ENCODE results near the gene CENPP. TPM values are rescaled to one million over a fixed set of nuclear protein-coding genes. Genes with fewer than 3 reads are reported as not detected.

CENPP gene
- polyA plus RNA-seq, 1 donor: 8.8 TPM

- no peak for DNase-seq
Observed at GRCh38 chr9:92507005-92507404, 181.3 kb downstream of the CENPP start.

GRCh38 chr9:92507496-92507895 lies 181.7 kb downstream of the CENPP start:
- no peak for DNase-seq

DNA sequence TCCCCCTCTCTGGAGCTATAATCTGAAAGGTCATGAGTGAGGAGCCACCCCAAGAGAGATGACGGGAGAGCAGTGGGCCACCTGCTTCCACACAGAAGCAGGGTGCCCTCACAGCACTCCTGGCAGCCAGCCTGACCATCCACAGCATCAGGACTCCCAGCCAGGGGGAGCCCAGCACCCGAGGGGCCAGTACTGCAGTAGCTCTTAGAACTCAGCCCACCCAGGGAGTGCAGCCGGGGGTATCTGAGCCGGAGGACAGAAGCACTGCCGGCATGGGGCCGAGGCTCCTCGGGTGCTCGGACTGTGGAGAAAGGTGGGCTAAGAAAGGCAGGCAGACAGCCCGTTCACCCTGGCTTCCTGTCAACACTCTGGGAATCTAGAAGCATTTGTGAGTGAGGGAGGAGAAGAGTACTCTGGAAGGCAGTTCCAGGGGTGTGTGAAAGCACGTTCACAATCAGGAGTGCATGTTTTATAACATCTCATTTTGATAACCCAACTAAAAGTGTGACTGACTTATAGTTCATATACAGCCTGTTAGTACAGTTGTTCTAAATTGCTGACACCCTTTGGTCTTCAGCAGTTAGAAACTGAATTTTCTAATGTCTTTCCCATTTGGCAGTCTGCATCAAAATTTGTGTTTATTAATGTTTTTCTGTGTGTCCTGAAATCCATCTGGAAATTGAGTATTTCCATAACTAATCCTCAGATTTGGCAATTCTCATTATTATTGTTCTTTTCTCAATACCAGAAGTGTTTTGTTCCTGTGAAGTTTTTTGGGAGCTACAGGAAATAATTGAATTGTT lies 182.5 kb downstream of the CENPP start:
- no peak for DNase-seq

DNA sequence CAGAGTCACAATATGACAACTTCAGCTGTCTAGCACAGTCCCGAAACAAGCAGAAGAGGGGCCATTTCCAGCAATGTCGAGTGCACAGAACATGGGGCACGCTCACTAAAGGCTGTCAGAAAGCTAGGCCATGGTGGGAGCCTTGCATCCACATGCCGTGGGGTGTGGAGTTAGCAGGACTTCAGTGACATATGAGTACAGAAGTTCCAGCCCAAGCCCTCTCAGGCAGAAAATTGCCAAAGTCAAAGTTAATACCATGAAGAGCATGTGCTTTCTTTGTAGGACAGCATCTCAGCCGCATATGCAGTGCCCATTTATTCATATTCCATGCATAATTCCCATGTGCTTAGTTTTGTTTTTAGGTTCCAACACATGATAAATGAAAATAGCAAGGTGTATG lies 183.3 kb downstream of the CENPP start:
- DNase-seq: no peak

GRCh38 chr9:92510747-92511146 lies 185.0 kb downstream of the CENPP start:
- no peak for DNase-seq

DNA sequence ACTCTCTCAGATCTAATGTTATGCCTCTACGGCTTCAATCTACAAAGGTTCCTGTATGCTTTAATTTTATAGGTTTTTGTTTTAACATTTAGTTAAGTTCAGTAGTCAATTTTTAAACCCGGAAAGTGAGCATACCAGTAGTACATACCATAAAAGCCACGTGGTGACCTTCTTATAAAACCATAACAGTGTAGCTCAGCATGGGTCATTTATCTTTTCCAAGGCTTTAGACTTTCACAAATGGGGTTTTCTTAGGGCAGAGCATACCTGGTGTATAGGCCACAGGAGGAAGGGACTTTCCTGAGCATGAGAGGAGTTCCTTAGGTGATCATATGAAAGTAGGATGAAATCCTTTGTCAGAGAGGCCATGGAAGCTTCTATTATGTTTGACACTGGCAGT lies 186.9 kb downstream of the CENPP start:
- no peak for DNase-seq

- no peak for DNase-seq
Observed at GRCh38 chr9:92513349-92513748, 187.6 kb downstream of the CENPP start.

DNA sequence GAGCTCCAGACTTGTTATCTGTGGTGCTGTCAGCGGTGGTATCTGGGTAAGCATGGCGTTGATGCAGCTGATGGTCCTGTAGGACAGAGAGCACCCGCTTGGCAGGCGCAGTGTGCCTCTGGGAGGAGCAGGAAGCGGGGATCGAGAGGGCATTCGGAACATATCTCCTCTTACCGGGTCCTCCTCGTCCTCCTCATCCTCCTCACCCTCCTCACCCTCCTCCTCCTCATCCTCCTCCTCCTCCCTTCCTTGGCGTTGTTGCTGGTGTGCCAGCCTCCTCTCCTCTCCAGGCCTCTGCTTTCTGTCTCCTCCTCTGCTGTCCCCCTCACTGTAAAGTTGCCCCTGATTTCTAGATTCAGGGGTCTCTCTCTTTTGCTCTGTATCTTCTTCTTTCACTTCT lies 188.9 kb downstream of the CENPP start:
- no peak for DNase-seq

DNA sequence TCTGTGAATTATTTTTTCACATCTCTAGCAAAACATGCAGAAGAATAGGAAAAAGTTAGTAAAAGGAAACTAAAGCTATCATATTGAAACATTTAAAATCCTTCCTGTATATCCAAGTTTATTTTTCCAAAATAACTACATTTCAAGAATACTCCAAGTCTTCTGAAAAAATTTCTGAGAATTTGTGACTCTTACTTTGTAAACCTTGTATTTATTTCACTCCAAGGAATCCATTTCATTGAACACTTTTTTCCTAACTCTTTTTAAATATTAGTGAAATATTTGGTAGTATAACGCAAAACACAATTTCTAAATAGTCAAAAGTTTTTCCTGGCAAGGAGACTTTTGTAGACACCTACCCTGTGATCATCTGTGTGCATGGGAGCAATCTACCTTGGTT lies 190.8 kb downstream of the CENPP start:
- DNase-seq: no peak

DNA sequence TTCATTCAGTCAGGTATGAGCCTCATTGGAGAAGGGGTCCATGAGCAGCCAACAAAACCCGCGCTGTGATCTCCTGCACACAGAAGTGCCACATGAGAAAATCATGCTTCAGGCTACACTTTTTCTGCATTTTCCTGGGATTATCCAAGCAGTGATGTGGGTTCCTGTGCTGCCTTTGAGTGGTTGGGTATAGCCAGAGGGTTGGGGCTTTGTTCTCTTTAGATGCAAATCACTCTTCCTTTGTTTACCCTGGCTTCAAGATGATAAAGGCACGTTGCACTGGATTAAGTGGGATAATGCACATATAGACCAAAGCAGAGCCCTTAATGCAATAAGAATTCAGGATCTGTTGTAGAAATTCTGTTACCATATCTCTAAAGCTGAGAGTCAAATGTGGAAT lies 191.3 kb downstream of the CENPP start:
- no peak for DNase-seq

GRCh38 chr9:92518199-92518598 lies 192.4 kb downstream of the CENPP start:
- no peak for DNase-seq

GRCh38 chr9:92520837-92521236 lies 195.1 kb downstream of the CENPP start:
- no peak for DNase-seq

DNA sequence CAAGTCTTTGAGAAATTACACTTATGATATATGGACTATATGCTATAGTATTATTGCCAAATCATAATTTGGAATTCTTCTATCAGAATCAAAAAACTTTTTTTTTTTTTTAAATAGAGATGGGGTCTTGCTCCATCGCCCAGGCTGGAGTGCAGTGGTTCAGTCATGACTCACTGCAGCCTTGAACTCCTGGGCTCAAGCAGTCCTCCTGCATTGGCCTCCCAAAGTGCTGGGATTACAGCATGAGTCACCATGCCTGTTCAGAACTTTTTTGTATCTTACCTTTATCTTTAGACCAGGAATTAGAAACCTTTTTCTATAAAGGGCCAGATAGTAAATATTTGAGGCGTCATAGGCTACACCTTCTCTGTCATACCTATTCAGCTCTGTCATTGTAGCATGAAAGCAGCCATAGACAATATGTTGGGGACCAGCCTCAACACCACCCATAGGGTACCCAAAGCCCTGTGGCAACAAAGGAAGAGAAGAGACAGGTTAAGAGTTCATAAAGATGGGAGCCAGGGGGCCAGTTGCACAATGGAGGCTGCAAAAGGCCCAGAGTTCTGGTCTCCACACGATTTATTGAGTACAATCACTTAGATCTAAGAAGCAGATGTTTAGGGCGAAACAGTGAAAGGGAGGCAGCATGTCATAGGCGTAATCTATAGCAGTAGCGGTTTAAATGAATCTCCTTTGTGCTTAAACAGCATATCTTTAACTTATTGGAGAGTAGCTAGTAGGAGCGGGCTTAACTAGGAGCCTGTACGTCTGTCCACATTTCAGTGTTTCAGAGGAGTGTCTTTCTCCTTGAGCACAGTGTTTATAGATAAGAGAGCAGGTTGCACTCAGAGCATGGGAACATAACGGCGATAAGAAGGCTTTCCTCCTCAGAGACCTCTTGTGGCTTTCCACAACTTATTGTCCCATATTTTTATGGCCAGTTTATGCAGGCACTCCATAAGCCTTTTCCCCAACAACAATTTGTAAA lies 197.5 kb downstream of the CENPP start:
- DNase-seq: no peak

GRCh38 chr9:92524881-92525280 lies 199.1 kb downstream of the CENPP start:
- no peak for DNase-seq

GRCh38 chr9:92525306-92525705 lies 199.6 kb downstream of the CENPP start:
- no peak for DNase-seq

GRCh38 chr9:92527291-92527828 lies 201.6 kb downstream of the CENPP start:
- no peak for DNase-seq

DNA sequence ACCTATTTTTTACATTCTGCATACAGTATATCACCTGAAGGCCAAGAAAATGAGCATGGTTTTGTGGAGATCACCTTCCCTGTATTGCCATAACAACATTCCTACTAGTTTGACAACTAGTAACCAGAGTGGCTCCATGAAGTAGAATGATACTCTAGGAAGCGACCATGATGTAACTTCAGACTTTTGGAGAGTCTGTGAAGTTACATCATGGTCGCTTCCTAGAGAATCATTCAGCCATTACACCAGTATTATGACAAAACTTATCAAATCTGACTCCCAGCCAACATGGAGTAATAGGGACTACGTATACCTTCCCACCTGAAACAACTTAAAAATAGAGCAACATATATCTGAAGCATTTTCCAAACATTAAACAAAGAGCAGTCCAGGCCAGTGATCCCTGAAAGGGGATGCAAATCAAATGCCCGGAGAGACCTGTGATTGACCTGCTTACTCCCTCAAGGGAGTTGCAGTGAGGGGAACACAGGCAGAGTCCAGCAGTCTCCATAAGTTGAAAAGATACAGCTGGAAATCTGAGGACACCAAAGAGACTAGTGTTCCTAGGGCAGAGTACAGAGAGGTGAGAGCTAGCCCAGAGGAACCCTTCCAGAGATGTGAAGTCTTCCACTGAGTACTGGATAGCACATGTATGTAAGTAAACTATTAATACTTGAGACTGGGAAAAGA lies 202.2 kb downstream of the CENPP start:
- peak; percentile 49 for DNase-seq

DNA sequence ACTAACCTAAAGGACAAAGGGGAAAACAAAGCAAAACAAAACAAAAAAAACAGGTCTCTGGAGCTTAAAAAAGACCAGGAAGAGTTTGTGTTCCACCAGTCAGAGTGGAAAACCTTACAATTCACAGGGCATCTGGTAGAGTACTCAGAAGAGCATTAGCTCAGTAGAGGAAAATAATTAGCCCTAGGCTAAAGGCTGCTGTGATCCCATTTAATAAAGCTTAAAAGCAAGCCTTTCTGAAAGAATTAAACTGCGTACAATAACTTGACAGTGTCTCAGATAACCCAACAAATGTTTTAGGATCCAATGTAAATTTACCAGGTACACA lies 202.7 kb downstream of the CENPP start:
- DNase-seq: no peak

DNA sequence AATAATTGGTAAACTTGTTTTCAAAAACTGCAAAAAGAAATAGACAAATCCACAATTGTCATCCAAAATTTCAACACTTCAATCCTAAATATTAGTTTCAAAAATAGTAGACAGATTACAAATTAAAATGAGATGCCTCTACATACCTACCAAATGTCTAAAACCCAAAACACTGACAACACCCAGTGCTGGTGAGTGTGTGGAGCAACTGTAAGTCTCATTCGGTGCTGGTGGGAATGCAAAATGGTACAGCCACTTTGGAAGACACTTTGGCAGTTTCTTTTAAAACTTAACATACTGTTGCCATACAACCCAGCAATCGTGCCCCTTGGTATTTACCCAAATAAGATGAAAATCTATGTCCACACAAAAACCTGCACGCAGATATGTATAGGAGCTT lies 203.4 kb downstream of the CENPP start:
- DNase-seq: no peak

DNA sequence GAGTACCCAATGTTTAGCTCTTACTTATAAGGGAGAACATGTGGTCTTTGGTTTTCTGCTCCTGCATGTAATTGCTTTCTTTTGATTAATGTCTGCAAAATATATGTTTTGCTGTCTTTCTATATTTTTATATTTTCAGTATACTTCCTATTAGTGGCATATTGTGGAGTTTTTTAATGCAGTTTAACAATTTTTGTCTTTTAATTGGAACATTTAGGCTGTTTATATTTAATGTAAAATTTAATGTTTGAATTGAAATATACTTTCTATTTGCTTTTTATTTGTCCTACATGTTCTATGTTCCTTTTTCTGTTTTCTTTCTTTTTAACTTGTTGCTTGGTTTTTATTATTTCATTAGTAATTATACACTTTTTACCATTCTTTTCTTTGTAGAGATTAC lies 205.1 kb downstream of the CENPP start:
- DNase-seq: no peak

DNA sequence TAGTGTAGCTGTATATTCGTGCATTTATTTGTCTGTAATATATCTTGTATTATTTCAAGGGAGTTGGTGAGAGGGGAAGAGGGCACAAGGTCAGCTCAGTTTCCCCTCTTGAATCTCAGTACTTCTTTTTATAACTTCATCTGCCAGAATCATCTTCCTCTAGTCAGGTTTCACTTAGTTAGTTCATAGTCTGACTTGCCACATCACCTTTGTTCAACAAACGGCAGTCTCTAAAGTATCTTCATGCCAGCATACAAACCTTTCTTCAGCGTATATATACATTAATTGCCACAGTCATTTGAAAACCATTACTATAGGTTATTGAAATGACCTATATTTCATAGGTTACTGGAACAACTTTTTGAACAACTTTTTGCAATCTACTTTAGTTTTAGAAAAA lies 208.5 kb downstream of the CENPP start:
- no peak for DNase-seq

DNA sequence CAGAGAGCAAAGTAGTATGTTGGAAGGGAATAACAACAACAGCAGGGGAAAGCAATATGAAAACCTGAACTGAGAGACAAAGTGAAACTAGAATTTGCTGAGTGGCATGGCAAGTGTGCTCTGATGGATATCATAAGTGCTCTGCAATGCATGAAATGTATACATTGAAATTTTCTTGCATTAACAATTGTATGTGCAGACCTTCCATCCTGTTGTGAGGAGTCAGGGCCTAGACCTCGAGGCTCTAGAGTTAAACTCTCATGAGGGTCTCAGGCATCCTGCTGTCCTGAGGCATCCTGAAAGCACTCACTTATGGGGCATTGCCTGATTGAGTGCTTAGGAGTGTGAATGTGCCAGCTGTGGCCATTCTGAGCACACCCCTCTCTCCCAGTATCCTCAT lies 208.9 kb downstream of the CENPP start:
- no peak for DNase-seq

Measured in left kidney (tissue), 2 donors.